ENCODE measurements around the gene USP2. TPM values are rescaled to one million over a fixed set of nuclear protein-coding genes. Genes with fewer than 3 reads are reported as not detected.
A peak's percentile ranks its signal among the peaks of the same experiment; 100 is the strongest.

The USP2 gene
- total and polyA plus RNA-seq, 2 of the 4 experiments (the other 2 are of a cell fraction), result 0.18 to 0.79 TPM

DNA sequence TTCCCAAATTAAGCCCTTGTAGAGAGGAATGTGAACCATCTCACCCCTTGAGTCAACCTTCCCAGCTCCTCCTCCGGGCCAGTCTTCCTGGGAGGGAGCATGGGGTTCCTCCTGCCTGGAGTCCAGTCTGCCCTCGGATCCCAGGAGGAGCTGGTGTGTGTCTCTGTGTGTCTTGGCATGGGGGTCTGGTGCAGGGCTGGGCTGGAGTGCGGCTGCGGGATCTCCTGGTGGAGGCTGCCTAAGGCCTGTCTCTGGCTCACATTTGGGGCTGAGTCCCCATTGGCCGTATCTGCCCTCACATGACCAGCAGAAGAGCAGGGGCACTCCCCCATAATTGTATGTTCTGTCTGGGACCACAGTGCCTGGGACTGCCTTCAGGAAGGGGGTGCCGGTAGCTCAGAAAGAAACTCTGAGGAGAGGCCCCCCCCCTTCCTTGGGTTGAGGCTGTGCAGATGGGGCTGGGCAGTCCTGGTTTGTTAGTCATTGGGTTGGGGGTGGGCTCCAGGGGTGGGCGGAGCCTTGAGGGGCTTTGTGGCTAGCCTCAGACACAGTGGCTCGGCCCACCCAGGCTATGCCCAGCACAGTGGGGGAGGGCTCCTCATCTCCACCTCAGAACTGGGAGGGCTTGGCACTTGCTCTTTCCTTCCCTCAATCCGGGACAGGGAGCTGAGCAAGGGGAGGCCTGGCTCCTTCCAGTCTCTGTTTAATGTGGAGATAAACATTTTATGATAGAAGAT lies 43.7 kb downstream of the USP2 start:
- in situ Hi-C loops (cut with MboI; ENCODE audit: low sequenced_read_pairs), result no loop called here
- peak overlapping the region; percentile 79 for H3K9ac ChIP-seq (ENCODE audit: low read depth, low read length)
- peak; percentile 90 for DNase-seq

More for the DNA sequence above, 43.7 kb downstream of the USP2 start:
- H2AFZ ChIP-seq (replicated peaks; ENCODE audit: low read length, poor library complexity), result peak overlapping the region; percentile 92
- peak overlapping the region; percentile 87 for H2BK20ac ChIP-seq (ENCODE audit: low read depth, low read length)
- H4K91ac ChIP-seq (ENCODE audit: insufficient read depth, low read depth, low read length), result peak overlapping the region; percentile 99
- H3K23ac ChIP-seq (ENCODE audit: low read depth, low read length), result peak overlapping the region; percentile 94
- H2BK15ac ChIP-seq (ENCODE audit: low read depth, low read length), result peak overlapping the region; percentile 82; the same call in 2 of the 3 replicates
- peak overlapping the region; percentile 100 for H2AK9ac ChIP-seq (replicated peaks; ENCODE audit: low read depth, low read length, poor library complexity)
- no TSS peak for BruUV-seq (replicated peaks)
- H3K27me3 ChIP-seq (ENCODE audit: control insufficient read depth, insufficient read depth, low read length), result no peaks in the 10 kb centered on the region
- ATAC-seq (ENCODE audit: low read depth), result peak; percentile 51
- H4K20me1 ChIP-seq (ENCODE audit: insufficient read depth, low read length), result peaks cover 5% of the 10 kb centered on the region; the same call in 1 of the 2 replicates
- TF ChIP-seq FOS (IDR thresholded peaks at IDR 0.05; ENCODE audit: low read depth, low read length), result no peak
- TF ChIP-seq, protein P1, sequence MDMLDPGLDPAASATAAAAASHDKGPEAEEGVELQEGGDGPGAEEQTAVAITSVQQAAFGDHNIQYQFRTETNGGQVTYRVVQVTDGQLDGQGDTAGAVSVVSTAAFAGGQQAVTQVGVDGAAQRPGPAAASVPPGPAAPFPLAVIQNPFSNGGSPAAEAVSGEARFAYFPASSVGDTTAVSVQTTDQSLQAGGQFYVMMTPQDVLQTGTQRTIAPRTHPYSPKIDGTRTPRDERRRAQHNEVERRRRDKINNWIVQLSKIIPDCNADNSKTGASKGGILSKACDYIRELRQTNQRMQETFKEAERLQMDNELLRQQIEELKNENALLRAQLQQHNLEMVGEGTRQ (IDR thresholded peaks at IDR 0.05; ENCODE audit: low read depth, low read length), result peak; percentile 77
- 0 out of 2 replicates have a peak, but pooled peaks have one; percentile 3 for TF ChIP-seq MXI1 (IDR thresholded peaks at IDR 0.05; ENCODE audit: borderline replicate concordance, low read depth, low read length)
- H3K4ac ChIP-seq (ENCODE audit: low read depth, low read length), result peak overlapping the region; percentile 98
- WGBS, 2 experiments (ENCODE audit: extremely low coverage in 2 of 2, insufficient read length in 1 of 2), result 0% methylated on average over 2 of the region's 9 CpGs; no CpG with 5 or more reads in 1 of the 2 experiments
- peak overlapping the region; percentile 96 for H3K27ac ChIP-seq (ENCODE audit: insufficient read depth, low read length)
- H2BK5ac ChIP-seq (ENCODE audit: low read depth, low read length, poor library complexity, severe bottlenecking), result peak overlapping the region; percentile 93
- peak overlapping the region; percentile 98 for H3K14ac ChIP-seq (replicated peaks; ENCODE audit: low read depth, low read length)
- peak overlapping the region; percentile 75 for H3K4me2 ChIP-seq (ENCODE audit: low read depth, low read length)
- peaks cover 2% of the 10 kb centered on the region; the same call in 1 of the 2 replicates for H3K36me3 ChIP-seq (ENCODE audit: control insufficient read depth, insufficient read depth, low read length)
- ChIA-PET POLR2A (ENCODE audit: unreplicated experiment) (interaction anchor here (0.6 to 1.9 kb wide), 8 partner anchors 13 to 553 kb away, joined by 3 to 8 read pairs (median 5); partner anchors contain the start of genes CBL, DPAGT1 and MCAM), CTCF (interaction anchor here (0.7 to 2.0 kb wide), 20 partner anchors 12 to 270 kb away, joined by 3 to 20 read pairs (median 5); partner anchors contain the start of genes DPAGT1, MCAM and VPS11)
- H3K79me1 ChIP-seq (ENCODE audit: low read depth in 1 of 2, low read length in 2 of 2), result peaks cover 17 to 42% of the 10 kb centered on the region in 2 experiments; a peak in 3 of 4 replicates
- H4K5ac ChIP-seq (ENCODE audit: low read depth, low read length), result peak overlapping the region; percentile 62
- intact Hi-C loops (cut with micrococcal nuclease) (loop anchor here (1.0 to 5.0 kb wide), 8 partner anchors 17 to 242 kb away; partner anchors contain the start of genes ABCG4 and CBL), dilution Hi-C loops (cut with HindIII; ENCODE audit: low sequenced_read_pairs, unreplicated experiment) (no loop called here)
- H3K9me1 ChIP-seq (ENCODE audit: insufficient read depth, low read length), result peaks cover 14% of the 10 kb centered on the region
- peak overlapping the region; percentile 64 to 95 for H4K8ac ChIP-seq (ENCODE audit: low read depth in 2 of 2, low read length in 2 of 2)
- peak overlapping the region; percentile 97 for H2AK5ac ChIP-seq (ENCODE audit: low read depth, low read length)
- peak overlapping the region; percentile 68 for H3K18ac ChIP-seq (ENCODE audit: low read depth, low read length)
- no peaks in the 10 kb centered on the region for H3K9me3 ChIP-seq (ENCODE audit: control insufficient read depth, insufficient read depth, low read length)
- peak overlapping the region; percentile 96 for H3K56ac ChIP-seq (ENCODE audit: extremely low read depth, insufficient read depth, low read length)
- H3K4me1 ChIP-seq (ENCODE audit: control insufficient read depth, insufficient read depth, low read length), result peaks cover 26% of the 10 kb centered on the region
- H3K4me3 ChIP-seq (ENCODE audit: insufficient read depth, low read depth, low read length), result peak overlapping the region; percentile 11
- peak overlapping the region; percentile 96 for H2BK120ac ChIP-seq (ENCODE audit: low read depth, low read length)

All from IMR-90 (cell line).